Measurements from ENCODE around the gene ZC3H7B. TPM values are rescaled to one million over a fixed set of nuclear protein-coding genes. Genes with fewer than 3 reads are reported as not detected.

The ZC3H7B gene
- total RNA-seq, result 64.2 and 70.5 TPM in 2 replicates

DNA sequence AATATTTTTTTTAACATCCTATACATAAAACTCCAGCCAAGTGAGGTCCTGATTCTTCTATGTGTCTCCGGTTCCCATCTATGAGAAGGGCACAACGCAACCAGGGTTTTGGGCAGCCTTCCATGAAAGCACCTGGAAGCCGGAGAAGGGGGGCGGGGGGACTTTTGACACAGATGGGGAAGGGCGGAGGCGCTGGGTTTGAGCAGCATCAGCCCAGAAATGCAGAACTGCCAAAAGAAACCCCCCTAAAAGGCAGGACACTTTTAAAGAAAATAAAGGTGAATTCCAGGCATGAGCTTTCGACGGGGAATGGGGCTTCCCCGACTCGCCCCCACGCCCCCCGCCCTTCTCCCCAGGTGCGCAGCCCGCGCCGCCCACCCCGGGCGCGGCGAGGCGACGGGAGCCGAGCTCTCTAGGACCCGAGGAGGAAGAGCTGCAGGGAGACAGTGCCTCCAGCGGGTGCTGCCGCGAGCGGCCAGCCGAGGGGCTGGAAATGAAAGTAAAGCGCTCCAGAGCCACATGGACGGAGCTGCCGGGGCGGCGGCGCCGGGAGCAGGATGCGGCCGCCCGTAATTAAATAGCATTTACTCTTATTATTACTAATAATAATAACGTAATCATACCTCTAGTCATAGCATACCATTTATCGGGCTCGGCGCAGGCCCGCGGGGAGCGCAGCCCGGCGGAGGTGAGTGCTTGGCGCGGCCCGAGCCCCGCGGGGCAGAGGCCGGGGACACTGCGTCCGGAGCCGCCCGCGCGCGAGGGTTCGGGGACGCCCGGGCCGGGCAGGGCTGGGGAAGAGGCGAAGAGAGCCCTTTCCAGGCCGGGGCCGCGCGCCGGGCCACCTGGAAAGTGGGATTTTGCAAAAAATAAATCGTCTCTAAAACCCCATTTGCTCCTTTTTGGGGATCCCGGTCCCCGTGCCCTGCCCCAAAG is at the start of gene ZC3H7B:
Gene ZC3H7B, plus strand, starts transcription at position 441 of the 936 bp plus-strand sequence. CDS start 19,136 bp downstream, outside the sequence.

GRCh38 chr22:41285820-41286638 is 15.3 kb upstream of the ZC3H7B start, which contains the start of gene RANGAP1:
Gene RANGAP1 (minus strand): TSS chr22:41286187. CDS start chr22:41281044, 5,143 bp downstream.

GRCh38 chr22:41381329-41382097 is 80.2 kb downstream of the ZC3H7B start, which contains the start of gene TEF:
Gene TEF (plus strand): TSS chr22:41381942. CDS start chr22:41382045, 103 bp downstream.

Small RNA genes lying within 50 kb of the gene (small RNA-seq; reads per million reads assigned to genes)
- gene MIR6889 (not detected), gene RNU6-495P (not detected)

Other genes with a start within 250 kb of the ZC3H7B start
- gene EP300, start 208.9 kb upstream of the ZC3H7B start, total RNA-seq, result 80.9 and 93.9 TPM in 2 replicates
- 29.1 and 31.6 TPM in 2 replicates for gene L3MBTL2, start 96.2 kb upstream of the ZC3H7B start, total RNA-seq
- 0.43 and 0.53 TPM in 2 replicates for gene CHADL, start 60.6 kb upstream of the ZC3H7B start, total RNA-seq
- 121 and 137 TPM in 2 replicates for gene RANGAP1, start 15.3 kb upstream of the ZC3H7B start, total RNA-seq
- 2.2 and 3.1 TPM in 2 replicates for gene TEF, start 80.4 kb downstream of the ZC3H7B start, total RNA-seq
- 31.6 and 36.0 TPM in 2 replicates for gene TOB2, start 145.3 kb downstream of the ZC3H7B start, total RNA-seq
- 54.1 and 63.7 TPM in 2 replicates for gene PHF5A, start 167.2 kb downstream of the ZC3H7B start, total RNA-seq
- gene ACO2, start 167.6 kb downstream of the ZC3H7B start, total RNA-seq, result 62.4 and 76.7 TPM in 2 replicates
- gene POLR3H, start 242.9 kb downstream of the ZC3H7B start, total RNA-seq, result 17.3 and 19.4 TPM in 2 replicates

Data from thoracic aorta endothelial cell (primary cell).